SK-N-SH (cell line): ENCODE measurements around the gene FGF18.

Experiments used
- EZH2phosphoT487 ChIP-seq: fragments of 200-600 bp; sonication (generic); IDR thresholded peaks from 2 replicates; pipeline ENCODE4 v1.6.1; 2017; ENCODE audit warnings: low read depth, mixed run types, mild to moderate bottlenecking, antibody characterized with exemption, moderate library complexity, borderline replicate concordance
- POLR2AphosphoS5 ChIP-seq: IDR thresholded peaks from 2 replicates; pipeline ENCODE4 v1.6.1; 2012; ENCODE audit warnings: low read depth, low read length
- SIN3A ChIP-seq: IDR thresholded peaks from 2 replicates; pipeline ENCODE4 v1.6.1; 2012; ENCODE audit warnings: low read depth, mild to moderate bottlenecking, low read length, moderate library complexity, borderline replicate concordance

- no peak for TF ChIP-seq POLR2AphosphoS5
- TF ChIP-seq EZH2phosphoT487: no peak
- no peak for TF ChIP-seq SIN3A
Measured at GRCh38 chr5:171433982-171434676, 14.7 kb downstream of the FGF18 start.
